HL-60 (cell line): ENCODE measurements around the gene ATP6V1D.

Experiments
- CTCF ChIP-seq: IDR thresholded peaks from one replicate; pipeline ENCODE4 v1.5.1; 2011; ENCODE audit warnings: low read length, control low read depth, inconsistent platforms; ENCODE audit not compliant: insufficient read depth
- SPI1 ChIP-seq: IDR thresholded peaks from 2 replicates; pipeline ENCODE4 v1.6.1; 2012; ENCODE audit warnings: low read depth, mild to moderate bottlenecking, borderline replicate concordance

- no peak for TF ChIP-seq CTCF
- TF ChIP-seq SPI1, result no peak
Observed at GRCh38 chr14:67389275-67389674, 29.7 kb upstream of the ATP6V1D start.
